HG03196 (cell line): ENCODE data around the gene PTPRC.

ENCODE experiments used
- ATAC-seq: cut with Tn5 transposase; IDR thresholded peaks from one replicate; pipeline ENCODE4 v1.9.1; 2021; ENCODE audit not compliant: unreplicated experiment

PTPRC gene

GRCh38 chr1:198700016-198700392 is 61.2 kb downstream of the PTPRC start:
- ATAC-seq, result no peak

GRCh38 chr1:198700396-198700795 is 61.6 kb downstream of the PTPRC start:
- no peak for ATAC-seq

GRCh38 chr1:198701250-198701649 is 62.4 kb downstream of the PTPRC start:
- ATAC-seq, result no peak

- ATAC-seq, result no peak
These were observed 63.1 kb downstream of the PTPRC start for GRCh38 chr1:198701766-198702539.

GRCh38 chr1:198708761-198709525 is 70.1 kb downstream of the PTPRC start:
- ATAC-seq, result no peak

- no peak for ATAC-seq
These were observed 73.0 kb downstream of the PTPRC start for GRCh38 chr1:198711837-198712236.

- no peak for ATAC-seq
These were observed 74.2 kb downstream of the PTPRC start for GRCh38 chr1:198713081-198713480.

- ATAC-seq, result no peak
These were observed 75.4 kb downstream of the PTPRC start for GRCh38 chr1:198714271-198714670.

GRCh38 chr1:198716051-198716450 is 77.2 kb downstream of the PTPRC start:
- no peak for ATAC-seq

- ATAC-seq, result no peak
These were observed 78.7 kb downstream of the PTPRC start for GRCh38 chr1:198717510-198717909.

- ATAC-seq, result no peak
These were observed 84.3 kb downstream of the PTPRC start for GRCh38 chr1:198723127-198723526.

GRCh38 chr1:198725090-198725489 is 86.2 kb downstream of the PTPRC start:
- ATAC-seq, result no peak

GRCh38 chr1:198726455-198726854 is 87.6 kb downstream of the PTPRC start:
- ATAC-seq, result no peak

GRCh38 chr1:198729195-198729863 is 90.5 kb downstream of the PTPRC start:
- no peak for ATAC-seq

GRCh38 chr1:198730952-198731351 is 92.1 kb downstream of the PTPRC start:
- no peak for ATAC-seq

- ATAC-seq, result peak; percentile 94
These were observed 95.6 kb downstream of the PTPRC start for GRCh38 chr1:198734323-198735008.

GRCh38 chr1:198741744-198742143 is 102.9 kb downstream of the PTPRC start:
- ATAC-seq, result no peak

- ATAC-seq, result no peak
These were observed 108.3 kb downstream of the PTPRC start for GRCh38 chr1:198747127-198747526.

GRCh38 chr1:198749279-198749678 is 110.4 kb downstream of the PTPRC start:
- no peak for ATAC-seq

- no peak for ATAC-seq
These were observed 111.2 kb downstream of the PTPRC start for GRCh38 chr1:198750081-198750480.

- ATAC-seq, result no peak
These were observed 112.9 kb downstream of the PTPRC start for GRCh38 chr1:198751741-198752140.
